GM18951 (cell line): ENCODE measurements around the gene KLF12.

Experiments
- POLR2A ChIP-seq: IDR thresholded peaks from 4 replicates; pipeline ENCODE4 v1.6.1; 2011; ENCODE audit warnings: mild to moderate bottlenecking; ENCODE audit not compliant: insufficient read length, insufficient read depth; ENCODE audit errors: extremely low read depth
- in situ Hi-C: fragments of 300-500 bp; cut with MboI; formaldehyde crosslinking; loops from one replicate; pipeline ENCODE4 v1.12.0; 2022; ENCODE audit warnings: low sequenced_read_pairs, mixed read lengths, inconsistent platforms; ENCODE audit not compliant: unreplicated experiment

Gene KLF12

GRCh38 chr13:74132152-74132775 is 1.9 kb downstream of the KLF12 start:
- in situ Hi-C loops = no loop called here

GRCh38 chr13:74131227-74131626 is 3.0 kb downstream of the KLF12 start:
- TF ChIP-seq POLR2A = no peak
- in situ Hi-C loops = no loop called here

More at GRCh38 chr13:74132152-74132775, 1.9 kb downstream of the KLF12 start:
- no peak for TF ChIP-seq POLR2A

DNA sequence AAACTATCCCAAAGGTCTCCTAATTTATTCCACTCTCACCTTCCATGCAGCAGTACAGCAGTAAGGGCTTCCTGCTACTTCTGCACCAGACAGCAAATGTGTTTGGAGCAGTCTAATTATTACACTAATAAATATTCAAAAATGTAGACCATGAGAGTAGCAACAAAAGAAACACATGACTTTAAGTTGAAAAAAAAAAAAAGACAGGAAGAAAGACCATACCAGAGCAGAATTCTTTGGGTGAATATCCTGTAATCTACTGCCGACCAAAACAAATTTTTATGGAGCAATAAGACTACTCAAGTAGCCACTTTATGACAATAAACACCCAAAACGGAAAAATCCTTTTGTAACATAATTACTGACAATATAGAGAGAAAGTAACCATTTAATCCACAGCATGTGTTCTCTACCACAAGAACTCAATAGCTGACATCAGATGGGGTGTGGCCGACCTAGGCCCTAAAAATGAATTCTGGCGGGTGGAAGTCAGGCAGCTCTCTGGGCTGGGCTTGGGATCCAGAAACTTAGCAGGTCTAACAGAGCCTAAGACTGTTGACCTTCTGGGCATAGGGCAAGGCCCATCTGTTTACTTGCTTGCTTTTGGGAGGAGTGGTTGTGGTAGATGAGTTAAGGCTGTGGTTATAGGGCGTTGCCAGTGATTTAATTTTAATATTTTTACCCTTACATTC is 4.6 kb downstream of the KLF12 start:
- in situ Hi-C loops = no loop called here
- TF ChIP-seq POLR2A = no peak

- no peak for TF ChIP-seq POLR2A
These were observed 5.9 kb downstream of the KLF12 start for GRCh38 chr13:74128156-74128767.

GRCh38 chr13:74118328-74118727 is 15.9 kb downstream of the KLF12 start:
- in situ Hi-C loops = no loop called here
- TF ChIP-seq POLR2A = no peak

More at GRCh38 chr13:74128156-74128767, 5.9 kb downstream of the KLF12 start:
- in situ Hi-C loops = no loop called here

GRCh38 chr13:74117207-74117705 is 16.9 kb downstream of the KLF12 start:
- in situ Hi-C loops = no loop called here
- no peak for TF ChIP-seq POLR2A

GRCh38 chr13:74115133-74115532 is 19.1 kb downstream of the KLF12 start:
- no peak for TF ChIP-seq POLR2A
- in situ Hi-C loops = no loop called here

DNA sequence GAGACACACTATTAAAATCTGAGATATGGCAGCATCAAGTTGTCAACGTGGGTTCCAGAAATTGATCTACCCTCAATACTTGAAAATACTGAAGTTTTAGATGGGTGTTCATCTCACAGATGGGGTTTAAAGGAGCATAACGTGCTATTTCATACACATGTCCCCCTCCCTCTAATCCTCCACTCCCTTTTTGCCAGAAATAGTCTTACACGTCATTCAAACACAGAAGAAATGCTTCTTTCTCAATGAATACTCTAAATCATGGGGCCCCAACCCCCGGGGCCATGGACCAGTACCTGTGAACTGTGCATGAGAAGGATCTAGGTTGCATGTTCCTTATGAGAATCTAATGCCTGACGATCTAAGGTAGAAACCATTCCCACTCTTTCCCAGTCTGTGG is 19.6 kb downstream of the KLF12 start:
- in situ Hi-C loops = no loop called here

DNA sequence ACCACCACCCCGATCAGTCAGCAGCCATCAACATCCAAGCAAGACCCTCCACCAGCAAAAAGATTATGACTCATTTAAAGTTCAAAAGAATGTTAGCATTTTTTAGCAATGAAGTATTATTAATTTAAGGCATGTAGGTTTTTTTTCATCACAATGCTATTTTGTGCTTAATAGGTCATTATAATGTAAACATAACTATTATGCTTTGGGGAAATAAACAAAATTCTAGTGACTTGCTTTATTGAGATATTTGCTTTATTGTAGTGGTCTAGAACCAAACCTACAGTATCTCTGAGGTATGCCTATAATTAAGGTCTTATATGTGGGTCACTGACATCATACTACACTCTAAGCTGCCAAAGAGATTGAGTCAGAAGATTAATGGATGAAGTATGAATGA is 20.0 kb downstream of the KLF12 start:
- in situ Hi-C loops = no loop called here

More for the DNA sequence above, 19.6 kb downstream of the KLF12 start:
- no peak for TF ChIP-seq POLR2A

DNA sequence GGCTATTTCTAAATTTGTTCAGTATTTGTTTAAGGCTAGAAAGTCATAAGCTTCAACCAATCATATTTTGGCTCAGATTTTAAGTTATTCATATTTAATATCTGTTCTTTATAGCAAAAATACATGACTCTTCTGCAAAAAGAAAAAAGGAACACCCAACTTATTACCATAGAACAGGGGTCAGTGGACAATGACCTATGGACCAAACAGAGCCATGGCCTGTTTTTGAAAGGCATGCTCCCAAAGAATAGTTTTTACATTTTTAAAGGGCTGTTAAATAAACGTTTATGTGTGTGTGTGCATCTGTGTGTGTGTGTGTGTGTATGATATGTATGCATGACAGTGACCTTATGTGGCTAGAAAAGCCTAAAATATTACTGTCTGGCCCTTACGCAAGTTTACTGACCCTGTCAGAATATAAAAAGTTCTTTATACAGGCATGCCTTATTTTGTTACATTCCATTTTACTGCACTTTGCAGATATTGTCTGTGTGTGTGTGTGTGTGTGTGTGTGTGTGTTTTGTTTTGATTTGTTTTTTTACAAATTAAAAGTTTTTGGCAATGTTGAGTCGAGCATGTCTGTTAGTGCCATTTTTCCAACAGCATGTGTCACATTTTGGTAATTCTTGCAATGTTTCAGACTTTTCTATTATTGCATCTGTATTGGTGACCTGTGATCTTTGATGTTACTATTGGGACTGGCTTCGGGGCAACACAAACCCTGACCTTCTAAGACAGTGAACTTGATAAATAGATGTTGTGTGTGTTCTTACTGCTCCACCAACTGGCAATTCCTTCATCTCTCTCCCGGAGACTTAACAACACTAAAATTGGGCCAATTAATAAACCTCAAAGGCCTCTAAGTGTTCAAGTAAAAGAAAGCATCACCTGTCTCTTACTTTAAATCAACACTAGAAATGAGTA is 22.0 kb downstream of the KLF12 start:
- in situ Hi-C loops = no loop called here
- no peak for TF ChIP-seq POLR2A

More for the DNA sequence above, 20.0 kb downstream of the KLF12 start:
- no peak for TF ChIP-seq POLR2A

DNA sequence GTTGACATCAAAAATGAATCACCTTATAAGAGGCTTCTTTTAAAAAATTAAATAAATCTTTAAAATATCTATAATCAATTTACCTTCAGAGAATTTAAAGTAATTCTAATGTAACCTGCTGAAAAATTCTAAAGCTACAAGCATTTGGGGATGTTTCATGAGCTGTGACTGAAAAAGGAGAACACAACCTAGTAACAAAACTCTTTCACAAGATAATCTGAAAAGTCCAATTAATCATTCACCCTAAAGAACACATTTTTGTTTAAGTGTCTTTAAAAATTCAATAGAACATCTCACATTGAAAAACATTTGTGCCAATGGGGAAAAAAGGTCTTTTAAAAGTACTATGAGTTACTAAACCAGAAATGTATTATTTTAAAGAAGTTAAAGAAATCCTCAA is 22.8 kb downstream of the KLF12 start:
- in situ Hi-C loops = no loop called here

GRCh38 chr13:74110053-74110452 is 24.2 kb downstream of the KLF12 start:
- no peak for TF ChIP-seq POLR2A
- in situ Hi-C loops = no loop called here

More for the DNA sequence above, 22.8 kb downstream of the KLF12 start:
- no peak for TF ChIP-seq POLR2A

DNA sequence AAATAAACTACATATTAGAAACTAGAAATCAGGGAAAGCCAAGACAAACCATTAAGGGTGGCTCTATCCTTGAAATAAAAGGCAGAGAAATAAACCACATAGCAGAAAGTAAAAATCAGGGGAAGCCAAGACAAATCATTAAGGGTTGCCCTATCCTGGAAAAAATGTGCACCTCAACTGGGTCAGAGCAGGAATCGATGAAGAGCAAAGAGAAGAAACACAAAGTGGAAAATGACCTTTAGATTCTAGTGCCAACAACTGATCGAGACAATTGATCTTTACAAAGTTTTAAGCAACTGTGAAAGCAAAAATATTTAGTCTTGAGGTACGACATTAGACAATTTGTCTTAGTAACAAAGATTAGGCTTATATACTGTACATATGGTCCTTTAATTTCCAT is 26.6 kb downstream of the KLF12 start:
- TF ChIP-seq POLR2A = no peak
- in situ Hi-C loops = no loop called here

DNA sequence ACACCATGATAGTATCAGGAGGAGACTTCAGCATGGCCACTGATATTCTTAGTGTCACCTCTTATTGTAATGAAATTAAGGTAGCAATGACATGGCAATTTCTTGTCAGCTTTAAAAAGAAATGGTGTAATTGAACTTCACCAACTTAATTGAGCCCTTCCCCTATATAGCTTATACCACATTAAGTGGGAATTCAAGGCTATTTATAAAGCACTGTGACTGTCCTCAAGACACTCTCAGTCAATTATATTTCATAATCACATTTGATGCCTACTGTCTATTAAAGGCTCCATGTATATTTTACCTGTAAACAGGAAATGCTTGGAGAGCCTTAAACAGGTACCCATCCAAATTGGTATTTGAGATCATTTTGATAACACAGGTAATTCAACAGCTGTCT is 28.3 kb downstream of the KLF12 start:
- TF ChIP-seq POLR2A = no peak
- in situ Hi-C loops = no loop called here
